GM21367 (cell line): ENCODE results near the gene NRDC.
"Not testable (repeated sequence)": the region's sequence is repeated elsewhere in the genome, so short reads cannot be mapped to it uniquely, and the experiment has no call there.

ENCODE experiments used
- ATAC-seq: cut with Tn5 transposase; IDR thresholded peaks from one replicate; pipeline ENCODE4 v1.9.1; 2021; ENCODE audit not compliant: unreplicated experiment

NRDC gene

GRCh38 chr1:51878616-51879336 is at the start of gene NRDC:
TSS of gene NRDC (minus strand) at chr1:51878727. CDS start at chr1:51878615, 112 bp downstream.
- peak; percentile 90 for ATAC-seq

DNA sequence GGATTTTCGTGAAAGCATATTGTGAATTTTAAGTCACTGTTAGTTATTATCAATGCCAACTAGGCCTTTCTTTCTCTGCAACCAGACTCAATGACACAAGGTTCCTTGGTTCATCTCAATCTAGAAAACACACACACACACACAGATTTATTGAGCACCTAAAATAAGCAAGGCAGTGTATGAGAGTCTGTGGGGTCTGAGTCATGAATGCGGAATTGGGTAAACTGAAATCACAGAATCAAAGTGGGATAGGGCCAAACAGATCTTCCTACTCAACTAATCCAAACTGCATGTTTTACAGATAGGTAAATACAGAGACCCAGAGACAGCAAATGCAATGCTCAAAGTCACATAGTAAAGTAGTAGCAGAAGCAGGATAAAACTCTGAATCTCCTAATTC is 48.5 kb upstream of the NRDC start:
- ATAC-seq = no peak

DNA sequence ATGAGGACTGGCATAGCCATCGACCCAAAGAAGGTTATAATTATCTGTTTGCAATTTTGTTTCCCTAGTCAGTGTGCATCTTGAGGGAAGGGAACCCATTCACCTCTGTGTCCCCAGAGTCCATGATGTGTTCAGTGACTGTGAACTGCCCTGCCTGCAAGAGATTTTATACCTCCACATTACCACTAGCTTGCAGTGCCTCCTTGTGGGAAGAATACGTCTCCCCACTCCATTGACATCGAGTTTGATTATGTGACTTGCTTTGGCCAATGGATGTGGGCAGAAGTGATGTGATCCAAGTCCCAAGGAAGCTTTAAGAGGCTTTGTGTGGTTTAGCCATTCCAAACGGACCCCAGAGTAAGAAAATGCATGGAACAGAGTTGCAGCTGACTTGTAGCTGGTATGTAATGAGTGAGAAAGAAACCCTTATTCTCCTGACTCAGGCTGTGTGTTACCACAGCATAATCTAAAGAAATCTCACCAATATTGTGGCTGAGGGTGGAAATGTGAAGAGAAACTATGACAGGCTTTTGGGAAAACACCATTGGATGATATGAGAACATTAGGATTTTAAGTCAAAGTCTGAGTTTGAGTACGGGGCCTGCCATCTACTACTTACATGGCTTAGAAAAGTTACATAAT is 47.8 kb upstream of the NRDC start:
- no peak for ATAC-seq

DNA sequence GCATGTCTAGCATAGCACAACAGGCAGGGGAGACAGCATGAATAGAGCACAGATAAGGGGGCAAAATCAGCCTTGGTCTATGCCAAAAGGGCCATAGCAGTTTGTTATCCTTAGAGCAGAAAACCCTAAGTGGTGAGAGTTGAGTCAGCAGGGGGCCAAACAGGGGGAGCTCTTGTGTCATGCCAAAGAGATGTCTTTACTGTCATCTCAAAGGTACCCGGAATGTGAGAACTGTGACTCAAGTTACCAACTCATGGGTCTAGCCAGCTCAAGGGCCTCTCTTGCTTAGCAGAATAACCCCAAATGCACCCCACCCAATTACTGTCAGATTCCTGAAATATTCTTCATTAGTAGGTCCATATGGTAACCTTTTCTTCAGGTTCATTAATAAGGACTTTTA is 45.9 kb upstream of the NRDC start:
- no peak for ATAC-seq

- no peak for ATAC-seq
Measured at GRCh38 chr1:51922040-51922439, 43.5 kb upstream of the NRDC start.

GRCh38 chr1:51920130-51920529 is 41.6 kb upstream of the NRDC start:
- ATAC-seq = no peak

GRCh38 chr1:51919684-51920083 is 41.2 kb upstream of the NRDC start:
- no peak for ATAC-seq

DNA sequence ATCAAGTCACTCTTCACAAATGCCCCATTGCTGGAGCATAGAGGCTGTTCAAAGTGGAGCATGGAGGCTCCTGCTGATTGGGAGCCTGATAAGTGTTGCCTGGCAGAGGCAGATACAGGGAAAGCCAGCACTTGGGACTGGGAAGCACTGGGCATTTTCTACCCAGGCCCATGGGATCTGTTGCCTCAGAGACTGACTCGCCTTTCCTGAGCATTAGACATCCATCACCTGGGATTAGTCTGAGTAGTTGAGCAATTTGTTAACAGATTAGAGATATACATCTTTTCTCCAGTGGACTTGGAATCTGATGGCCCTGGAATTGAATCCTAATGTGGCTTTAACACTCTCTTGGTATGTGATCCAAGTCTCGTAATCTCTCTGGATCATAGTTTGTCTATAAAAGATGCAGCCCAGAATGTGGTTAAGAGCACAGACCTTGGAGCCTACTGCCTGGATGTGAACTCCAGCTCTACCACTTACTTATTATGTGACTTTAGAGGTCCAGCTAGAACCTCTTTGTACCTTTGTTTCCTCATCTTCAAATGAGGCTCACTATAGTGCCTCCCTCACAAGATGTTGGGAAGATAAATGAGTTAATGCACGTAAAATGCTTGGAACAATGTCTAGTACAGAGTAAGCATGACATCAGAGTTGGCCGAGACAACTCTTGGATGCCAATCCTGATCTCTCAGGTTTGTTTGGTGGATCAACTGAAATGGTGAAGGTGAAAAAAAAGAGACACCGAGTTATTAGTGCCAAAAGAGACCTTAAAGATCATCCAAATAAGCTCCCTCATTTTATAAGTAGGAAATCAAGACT is 38.3 kb upstream of the NRDC start:
- no peak for ATAC-seq

- no peak for ATAC-seq
Measured at GRCh38 chr1:51915951-51916350, 37.4 kb upstream of the NRDC start.

DNA sequence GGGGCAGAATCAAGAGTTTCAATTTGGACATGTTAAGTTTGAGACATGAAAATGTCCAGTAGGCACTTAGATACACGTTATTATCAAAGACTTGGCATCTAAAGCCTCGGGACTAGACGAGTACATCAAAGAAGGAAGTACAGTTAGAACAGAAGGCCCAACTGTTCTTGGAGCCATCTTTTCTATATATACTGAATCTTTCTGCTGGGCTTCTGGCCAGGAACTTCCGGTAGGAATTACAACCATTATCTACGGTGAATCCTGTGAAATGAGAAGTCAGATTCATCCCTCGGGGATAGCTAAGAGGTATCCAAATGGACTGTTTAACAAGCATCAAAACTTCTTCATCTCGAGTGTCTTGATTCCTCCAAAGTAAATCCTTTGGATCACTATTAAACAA is 34.4 kb upstream of the NRDC start:
- ATAC-seq = no peak

DNA sequence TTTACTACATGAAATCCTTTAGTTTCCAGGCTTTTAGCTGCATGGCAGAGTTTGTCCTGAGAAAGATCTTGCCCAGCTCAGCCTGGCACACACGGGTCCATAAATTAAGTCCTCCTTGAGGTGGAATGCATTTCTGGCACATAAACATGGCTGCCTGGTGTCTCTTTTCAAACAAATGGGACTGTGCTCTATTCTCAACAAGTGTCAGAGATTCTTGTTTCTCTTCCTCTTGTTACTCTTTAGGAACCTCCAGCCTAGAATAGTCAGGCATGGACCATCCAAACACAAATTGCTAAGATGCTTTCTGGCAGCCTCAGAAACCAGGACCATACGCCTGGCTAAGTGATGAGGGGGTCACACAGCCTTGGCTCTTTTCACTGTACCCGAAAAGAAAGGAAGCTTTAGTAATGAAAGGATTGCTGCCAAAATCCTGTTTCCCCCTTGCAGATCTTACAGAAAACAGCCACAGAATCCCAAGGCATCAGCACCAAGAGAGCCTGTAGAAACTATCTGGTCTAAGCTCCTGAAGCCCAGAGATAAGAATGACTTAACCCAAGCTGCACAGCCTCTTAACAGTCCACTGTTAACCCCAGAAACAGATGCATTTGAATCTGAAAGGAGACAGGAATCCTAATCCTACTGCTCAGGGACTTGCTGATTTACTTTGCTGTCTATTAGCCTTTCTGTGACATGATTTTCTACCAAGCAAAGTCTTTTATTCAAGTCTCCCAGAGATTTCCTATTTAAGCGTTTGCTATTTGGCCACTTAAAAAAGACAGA is 31.9 kb upstream of the NRDC start:
- no peak for ATAC-seq

DNA sequence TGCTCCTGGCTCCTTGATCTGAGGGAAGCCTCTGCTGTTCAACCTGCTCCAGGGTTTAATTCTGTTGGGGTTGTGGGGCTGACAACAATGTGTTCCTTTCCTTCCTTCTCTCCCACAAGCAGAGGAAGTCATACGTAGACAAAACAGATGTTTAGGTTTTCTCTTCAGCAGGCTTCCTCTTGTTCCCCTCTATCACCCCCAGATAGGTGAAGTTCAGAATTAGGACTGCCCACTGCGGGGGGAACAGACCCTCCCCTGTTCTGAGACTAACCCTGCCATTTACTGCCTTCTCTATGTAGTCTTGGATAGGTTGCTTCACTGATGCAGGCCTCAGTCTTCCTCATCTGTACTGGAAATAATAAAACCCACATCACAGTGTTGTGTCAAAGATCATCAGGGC is 30.0 kb upstream of the NRDC start:
- ATAC-seq = no peak

DNA sequence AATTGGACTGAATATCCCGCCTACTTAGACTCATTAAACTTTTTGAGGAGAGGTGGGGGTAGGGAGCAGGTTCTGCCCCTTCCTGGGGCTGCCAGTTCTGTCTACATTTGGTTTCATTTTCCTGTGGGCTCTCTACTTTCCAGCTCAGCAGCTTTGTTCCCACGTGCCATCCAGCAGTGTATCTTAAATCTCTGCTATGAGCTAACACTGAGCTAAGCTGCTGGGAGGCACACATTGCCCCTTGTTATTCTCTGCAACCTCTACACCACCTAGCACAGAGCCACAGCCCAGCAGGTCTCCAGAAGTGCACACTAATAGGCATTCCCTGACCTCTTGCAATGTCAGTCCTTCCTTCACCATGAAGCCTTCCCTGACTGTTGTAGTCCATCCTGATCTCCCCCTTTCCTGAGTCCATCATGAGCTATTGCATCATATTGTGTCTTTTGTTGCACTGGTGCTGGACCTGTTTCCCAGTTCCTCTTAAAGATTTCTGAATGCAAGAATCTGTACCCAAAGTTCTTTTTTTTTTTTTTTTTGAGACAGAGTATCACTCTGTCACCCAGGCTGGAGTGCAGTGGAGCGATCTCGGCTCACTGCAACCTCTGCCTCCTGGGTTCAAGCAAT is 28.7 kb upstream of the NRDC start:
- no peak for ATAC-seq

- ATAC-seq = no peak
Measured at GRCh38 chr1:51906306-51907078, 28.0 kb upstream of the NRDC start.

DNA sequence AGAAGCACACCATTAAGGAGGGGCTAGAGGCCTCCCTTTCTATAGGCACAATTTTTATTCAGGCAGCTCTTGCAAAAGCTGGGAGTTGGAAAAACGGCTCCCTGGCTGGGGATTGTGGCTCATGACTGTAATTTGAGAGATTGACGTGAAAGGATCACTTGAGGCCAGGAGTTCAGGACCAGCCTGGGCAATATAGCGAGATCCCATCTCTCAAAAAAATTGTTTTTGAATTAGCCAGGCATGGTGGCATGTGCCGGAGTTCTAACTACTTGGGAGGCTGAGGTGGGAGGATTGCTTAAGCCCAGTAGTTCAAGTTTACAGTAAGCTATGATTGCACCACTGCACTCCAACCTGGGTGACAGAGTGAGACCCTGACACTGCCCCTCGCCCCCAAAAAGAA is 23.9 kb upstream of the NRDC start:
- no peak for ATAC-seq

DNA sequence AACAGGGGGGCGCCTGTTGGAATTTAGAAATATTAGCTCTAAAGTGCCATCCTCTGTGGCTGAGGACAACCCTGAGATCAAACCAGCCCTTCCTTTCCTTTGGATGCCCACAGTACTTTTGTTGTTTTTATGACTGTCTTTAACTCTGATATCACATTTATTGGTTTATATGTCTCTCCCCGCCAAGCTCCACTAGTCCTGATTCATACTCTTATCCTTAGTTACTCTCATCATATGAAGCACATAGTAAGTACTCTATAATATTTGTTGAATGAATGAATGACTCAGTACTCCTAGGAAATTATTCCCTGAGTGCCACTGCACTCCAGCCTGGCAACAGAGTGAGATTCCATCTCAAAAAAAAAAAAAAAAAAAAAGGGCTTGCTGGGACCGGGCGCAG is 22.6 kb upstream of the NRDC start:
- ATAC-seq = no peak

- ATAC-seq = no peak
Measured at GRCh38 chr1:51899022-51899421, 20.5 kb upstream of the NRDC start.

GRCh38 chr1:51898090-51898734 is 19.7 kb upstream of the NRDC start:
- ATAC-seq = no peak

- no peak for ATAC-seq
Measured at GRCh38 chr1:51897699-51898031, 19.1 kb upstream of the NRDC start.

DNA sequence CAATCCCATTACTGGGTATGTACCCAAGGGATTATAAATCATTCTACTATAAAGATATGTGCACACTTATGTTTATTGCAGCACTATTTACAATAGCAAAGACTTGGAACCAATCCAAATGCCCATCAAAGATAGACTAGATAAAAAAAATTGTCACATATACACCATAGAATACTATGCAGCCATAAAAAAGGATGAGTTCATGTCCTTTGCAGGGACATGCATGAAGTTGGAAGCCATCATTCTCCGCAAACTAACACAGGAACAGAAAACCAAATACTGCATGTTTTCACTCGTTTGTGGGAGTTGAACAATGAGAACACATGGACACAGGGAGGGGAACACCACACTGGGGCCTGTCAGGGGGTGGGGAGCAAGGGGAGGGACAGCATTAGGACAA is 16.2 kb upstream of the NRDC start:
- not testable (repeated sequence) for ATAC-seq
